GM12878 (cell line): ENCODE measurements around the gene TPO. TPM values are rescaled to one million over a fixed set of nuclear protein-coding genes. Genes with fewer than 3 reads are reported as not detected.

Experiments
- ATAC-seq: fragments of 200-7000 bp; cut with Tn5 transposase; 3 replicates; pipeline ENCODE4 v1.9.1; 2020; ENCODE audit warnings: mild to moderate bottlenecking, moderate library complexity
- BruUV-seq: library from RNA; stranded (reverse); fragments of 400-500 nt; replicated peaks from 2 replicates; lab custom pipeline; 2021; lab: Mats Ljungman, UMichigan
- CTCF ChIA-PET: fragments of 300-600 bp; sonication (Branson Sonifier 250); formaldehyde crosslinking; extraction: SDS; loops from one replicate; lab custom pipeline; 2021; ENCODE audit warnings: inconsistent platforms; lab: Yijun Ruan, JAX
- POLR2A ChIA-PET: fragments of 350-600 bp; formaldehyde crosslinking; extraction: SDS; loops from one replicate; lab custom pipeline; 2021; ENCODE audit warnings: inconsistent platforms; lab: Charles Lee
- RAD21 ChIA-PET: fragments of 300-600 bp; sonication (Branson Sonifier 250); formaldehyde crosslinking; loops from one replicate; lab custom pipeline; 2023; ENCODE audit warnings: antibody characterized with exemption; ENCODE audit not compliant: unreplicated experiment; lab: Charles Lee
- SMC1A ChIA-PET: fragments of 300-600 bp; sonication (Branson Sonifier 250); formaldehyde crosslinking; loops from one replicate; lab custom pipeline; 2023; ENCODE audit not compliant: unreplicated experiment, uncharacterized antibody; lab: Charles Lee
- DNase-seq: peaks from one replicate; pipeline ENCODE4 v3.0.0-alpha.2; 2011; ENCODE audit warnings: low read depth, low spot score
- FAIRE-seq: peaks from 3 replicates; lab custom pipeline; 2011; peaks lifted over from hg19 to GRCh38; lab: Jason Lieb, UNC
- H2AFZ ChIP-seq: 2 replicates; pipeline ENCODE4 v1.6.0; 2011; ENCODE audit warnings: low read depth, low read length, control low read depth; ENCODE audit not compliant: control insufficient read depth
- H3K27ac ChIP-seq: 2 replicates; pipeline ENCODE4 v1.5.1; 2011; ENCODE audit warnings: control low read depth; ENCODE audit not compliant: control insufficient read depth, insufficient read depth
- H3K27me3 ChIP-seq, 2 experiments: replicated peaks in 1 of 2; 2 replicates each; pipeline versions ENCODE4 v1.6.0 to v1.6.1; 2011; ENCODE audit warnings: low read length in 1 of 2; ENCODE audit not compliant: control insufficient read depth in 2 of 2, insufficient read depth in 2 of 2
- H3K36me3 ChIP-seq, 2 experiments: 2 replicates each; pipeline ENCODE4 v1.5.1; 2011; ENCODE audit warnings: low read length in 1 of 2; ENCODE audit not compliant: control insufficient read depth in 2 of 2, insufficient read depth in 2 of 2
- H3K4me1 ChIP-seq: 2 replicates; pipeline ENCODE4 v1.6.1; 2011; ENCODE audit warnings: mild to moderate bottlenecking, low read length, moderate library complexity, mixed read lengths; ENCODE audit not compliant: control insufficient read depth, insufficient read depth
- H3K4me2 ChIP-seq: 2 replicates; pipeline ENCODE4 v1.6.0; 2011; ENCODE audit warnings: control low read depth; ENCODE audit not compliant: control insufficient read depth, insufficient read depth
- H3K4me3 ChIP-seq: fragments of 200-600 bp; sonication (generic); 2 replicates; pipeline ENCODE4 v1.5.1; 2016
- H3K79me2 ChIP-seq: 2 replicates; pipeline ENCODE4 v1.6.0; 2011; ENCODE audit warnings: low read length; ENCODE audit not compliant: control insufficient read depth, insufficient read depth
- H3K9ac ChIP-seq: 2 replicates; pipeline ENCODE4 v1.8.0; 2011; ENCODE audit warnings: low read length, control low read depth, mixed read lengths; ENCODE audit not compliant: control insufficient read depth, insufficient read depth
- H3K9me3 ChIP-seq: replicated peaks from 3 replicates; pipeline ENCODE4 v1.5.1; 2011; ENCODE audit warnings: mild to moderate bottlenecking, low read length; ENCODE audit not compliant: control insufficient read depth, insufficient read depth
- H4K20me1 ChIP-seq: 2 replicates; pipeline ENCODE4 v1.6.0; 2011; ENCODE audit not compliant: control insufficient read depth, insufficient read depth
- BACH1 ChIP-seq: fragments of 450-650 bp; IDR thresholded peaks from 2 replicates; pipeline ENCODE4 v1.6.1; 2017; ENCODE audit warnings: mild to moderate bottlenecking, borderline replicate concordance
- BCLAF1 ChIP-seq: fragments of 450-650 bp; IDR thresholded peaks from 2 replicates; pipeline ENCODE4 v1.6.1; 2017; ENCODE audit warnings: antibody characterized with exemption, mild to moderate bottlenecking, moderate library complexity
- CREB1 ChIP-seq: IDR thresholded peaks from 2 replicates; pipeline ENCODE4 v1.6.1; 2012; ENCODE audit warnings: low read depth, mild to moderate bottlenecking, inconsistent platforms
- GABPA ChIP-seq: IDR thresholded peaks from 2 replicates; pipeline ENCODE4 v1.6.1; 2014; ENCODE audit warnings: antibody characterized with exemption, low read depth, mild to moderate bottlenecking, inconsistent platforms
- NFIC ChIP-seq: IDR thresholded peaks from 2 replicates; pipeline ENCODE4 v1.6.1; 2012; ENCODE audit warnings: low read depth, mild to moderate bottlenecking, inconsistent platforms, low read length, moderate library complexity
- NFYA ChIP-seq: IDR thresholded peaks from 2 replicates; pipeline ENCODE4 v1.6.1; 2011; ENCODE audit warnings: low read depth, mild to moderate bottlenecking, low read length, improper control_type of control experiment, borderline replicate concordance
- NFYB ChIP-seq: IDR thresholded peaks from 2 replicates; pipeline ENCODE4 v1.6.1; 2011; ENCODE audit warnings: low read depth, mild to moderate bottlenecking, low read length, improper control_type of control experiment, moderate library complexity; ENCODE audit not compliant: insufficient read depth
- NR2C2 ChIP-seq: IDR thresholded peaks from 2 replicates; pipeline ENCODE4 v1.6.1; 2011; ENCODE audit warnings: borderline replicate concordance, low read depth; ENCODE audit not compliant: control insufficient read depth, insufficient read length
- POLR2A ChIP-seq: IDR thresholded peaks from 2 replicates; pipeline ENCODE4 v1.6.1; 2011; ENCODE audit warnings: low read depth, mild to moderate bottlenecking, low read length
- SMC3 ChIP-seq: IDR thresholded peaks from 2 replicates; pipeline ENCODE4 v1.6.1; 2011; ENCODE audit warnings: low read length, improper control_type of control experiment, borderline replicate concordance
- TBL1XR1 ChIP-seq: IDR thresholded peaks from 2 replicates; pipeline ENCODE4 v1.6.1; 2012; ENCODE audit warnings: low read depth, low read length, improper control_type of control experiment
- ZNF384 ChIP-seq: IDR thresholded peaks from 2 replicates; pipeline ENCODE4 v1.6.1; 2012; ENCODE audit warnings: low read depth, mild to moderate bottlenecking, low read length, improper control_type of control experiment, borderline replicate concordance
- WGBS: methylation state at CpG from one replicate; pipeline ENCODE4 v1.1.6; 2016; ENCODE audit warnings: low lambda C conversion rate; ENCODE audit not compliant: insufficient replicate concordance, insufficient coverage; ENCODE audit errors: missing lambda C conversion rate; 5-methylcytosine and 5-hydroxymethylcytosine counted together
- in situ Hi-C: fragments of 300-500 bp; cut with MboI; formaldehyde crosslinking; loops from 9 replicates; pipeline ENCODE4 v1.14.3; 2018; ENCODE audit warnings: mixed read lengths
- intact Hi-C: fragments of 100-400 bp; cut with micrococcal nuclease; formaldehyde crosslinking; loops from one replicate; pipeline ENCODE4 v1.14.2; 2022; ENCODE audit not compliant: unreplicated experiment
- polyA plus RNA-seq, 11 experiments: library from polyadenylated mRNA; depleted of rRNA in 4 of 11; unstranded in 6 of 11; stranded (reverse) in 5 of 11; fragments of >200 nt; fragmentation: Nextera tagmentation in 4 of 11; fragmentation: Illumina TruSeq in 1 of 11; extraction: Ambion mirVana in 4 of 11; extraction: Trizol in 1 of 11; gene quantifications; 1 replicate in 1 of 11; 2 replicates in 10 of 11; pipeline versions ENCODE4 v1.2.1 to v1.2.3, GENCODE V29; 2011 to 2016; ENCODE audit warnings: inconsistent platforms in 2 of 11, missing spikeins in 2 of 11, low read depth in 1 of 11
- total RNA-seq, 4 experiments: library from RNA; depleted of rRNA in 3 of 4; stranded (reverse); fragments of >200 nt in 3 of 4; fragmentation: Illumina TruSeq in 1 of 4; extraction: Trizol in 1 of 4; gene quantifications; 2 replicates each; pipeline versions ENCODE4 v1.2.1 to v1.2.3, GENCODE V29; 2013 to 2021
- TF ChIP-seq, protein P1 (sequence below): IDR thresholded peaks from 2 replicates; pipeline ENCODE4 v1.6.1; 2011; ENCODE audit warnings: low read depth, mild to moderate bottlenecking, low read length, moderate library complexity, borderline replicate concordance; ENCODE audit errors: extremely low read depth
- TF ChIP-seq, protein P2 (sequence below): IDR thresholded peaks from 2 replicates; pipeline ENCODE4 v1.6.1; 2012; ENCODE audit warnings: mild to moderate bottlenecking, low read depth, low read length

Gene TPO
- total and polyA plus RNA-seq, 10 of the 15 experiments (the other 5 are each of a cell fraction or from before 2014, with no cell fraction given): 0.07 to 0.11 TPM; not detected in 8

- no peaks in the 10 kb centered on the region for H4K20me1 ChIP-seq
- TF ChIP-seq BCLAF1 (no peak), NR2C2 (no peak), NFYB (no peak), CREB1 (no peak), SMC3 (no peak), NFYA (no peak), TBL1XR1 (no peak), GABPA (no peak), POLR2A (no peak), ZNF384 (no peak), NFIC (no peak), BACH1 (no peak)
- TF ChIP-seq, protein P1, sequence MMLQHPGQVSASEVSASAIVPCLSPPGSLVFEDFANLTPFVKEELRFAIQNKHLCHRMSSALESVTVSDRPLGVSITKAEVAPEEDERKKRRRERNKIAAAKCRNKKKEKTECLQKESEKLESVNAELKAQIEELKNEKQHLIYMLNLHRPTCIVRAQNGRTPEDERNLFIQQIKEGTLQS: no peak
- TF ChIP-seq, protein P2, sequence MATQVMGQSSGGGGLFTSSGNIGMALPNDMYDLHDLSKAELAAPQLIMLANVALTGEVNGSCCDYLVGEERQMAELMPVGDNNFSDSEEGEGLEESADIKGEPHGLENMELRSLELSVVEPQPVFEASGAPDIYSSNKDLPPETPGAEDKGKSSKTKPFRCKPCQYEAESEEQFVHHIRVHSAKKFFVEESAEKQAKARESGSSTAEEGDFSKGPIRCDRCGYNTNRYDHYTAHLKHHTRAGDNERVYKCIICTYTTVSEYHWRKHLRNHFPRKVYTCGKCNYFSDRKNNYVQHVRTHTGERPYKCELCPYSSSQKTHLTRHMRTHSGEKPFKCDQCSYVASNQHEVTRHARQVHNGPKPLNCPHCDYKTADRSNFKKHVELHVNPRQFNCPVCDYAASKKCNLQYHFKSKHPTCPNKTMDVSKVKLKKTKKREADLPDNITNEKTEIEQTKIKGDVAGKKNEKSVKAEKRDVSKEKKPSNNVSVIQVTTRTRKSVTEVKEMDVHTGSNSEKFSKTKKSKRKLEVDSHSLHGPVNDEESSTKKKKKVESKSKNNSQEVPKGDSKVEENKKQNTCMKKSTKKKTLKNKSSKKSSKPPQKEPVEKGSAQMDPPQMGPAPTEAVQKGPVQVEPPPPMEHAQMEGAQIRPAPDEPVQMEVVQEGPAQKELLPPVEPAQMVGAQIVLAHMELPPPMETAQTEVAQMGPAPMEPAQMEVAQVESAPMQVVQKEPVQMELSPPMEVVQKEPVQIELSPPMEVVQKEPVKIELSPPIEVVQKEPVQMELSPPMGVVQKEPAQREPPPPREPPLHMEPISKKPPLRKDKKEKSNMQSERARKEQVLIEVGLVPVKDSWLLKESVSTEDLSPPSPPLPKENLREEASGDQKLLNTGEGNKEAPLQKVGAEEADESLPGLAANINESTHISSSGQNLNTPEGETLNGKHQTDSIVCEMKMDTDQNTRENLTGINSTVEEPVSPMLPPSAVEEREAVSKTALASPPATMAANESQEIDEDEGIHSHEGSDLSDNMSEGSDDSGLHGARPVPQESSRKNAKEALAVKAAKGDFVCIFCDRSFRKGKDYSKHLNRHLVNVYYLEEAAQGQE: no peak
- H3K9me3 ChIP-seq: no peaks in the 10 kb centered on the region
- H3K27me3 ChIP-seq: no peaks in the 10 kb centered on the region; a peak in 2 of 4 replicates
- ChIA-PET POLR2A (no interaction called here), CTCF (no interaction called here), SMC1A (no interaction called here), RAD21 (no interaction called here)
- in situ Hi-C loops: loop anchor here (10.0 kb wide), 1 partner anchor 685 kb away; no protein-coding TSS in a partner anchor
- H3K36me3 ChIP-seq: no peaks in the 10 kb centered on the region
- no peak for FAIRE-seq
- H3K4me2 ChIP-seq: no peak overlapping the region
- no peak for ATAC-seq
- no peak overlapping the region for H3K27ac ChIP-seq
- no peak for DNase-seq
- intact Hi-C loops: loop anchor here (10.0 kb wide), 1 partner anchor 905 kb away; no protein-coding TSS in a partner anchor
- H3K4me1 ChIP-seq: no peaks in the 10 kb centered on the region
- no TSS peak for BruUV-seq
- no peaks in the 10 kb centered on the region for H3K79me2 ChIP-seq
- no peak overlapping the region for H2AFZ ChIP-seq
- H3K9ac ChIP-seq: no peak overlapping the region
- H3K4me3 ChIP-seq: no peak overlapping the region
- WGBS: 27% methylated on average over 13 of the region's 13 CpGs
Measured at GRCh38 chr2:1539973-1540372, 126.7 kb downstream of the TPO start.
